HG02938 (cell line): ENCODE measurements around the gene CEP170B.
A peak's percentile ranks its signal among the peaks of the same experiment; 100 is the strongest.
"Not testable (repeated sequence)": the region's sequence is repeated elsewhere in the genome, so short reads cannot be mapped to it uniquely, and the experiment has no call there.

Source experiments
- ATAC-seq: cut with Tn5 transposase; IDR thresholded peaks from one replicate; pipeline ENCODE4 v1.9.1; 2021; ENCODE audit warnings: mild to moderate bottlenecking, moderate library complexity; ENCODE audit not compliant: unreplicated experiment

The CEP170B gene

GRCh38 chr14:104904650-104905578 lies 39.8 kb downstream of the CEP170B start:
- not testable (repeated sequence) for ATAC-seq

- not testable (repeated sequence) for ATAC-seq
Measured at GRCh38 chr14:104905579-104905933, 40.5 kb downstream of the CEP170B start.

- ATAC-seq: no peak
Measured at GRCh38 chr14:104908303-104908702, 43.2 kb downstream of the CEP170B start.

- ATAC-seq: no peak
Measured at GRCh38 chr14:104912053-104912452, 47.0 kb downstream of the CEP170B start.

- ATAC-seq: no peak
Measured at GRCh38 chr14:104913435-104913834, 48.4 kb downstream of the CEP170B start.

GRCh38 chr14:104917116-104917515 lies 52.0 kb downstream of the CEP170B start:
- no peak for ATAC-seq

- ATAC-seq: no peak
Measured at GRCh38 chr14:104917993-104918392, 52.9 kb downstream of the CEP170B start.

GRCh38 chr14:104919152-104919992 lies 54.3 kb downstream of the CEP170B start:
- ATAC-seq: not testable (repeated sequence)

- no peak for ATAC-seq
Measured at GRCh38 chr14:104919993-104920315, 54.9 kb downstream of the CEP170B start.

- no peak for ATAC-seq
Measured at GRCh38 chr14:104923640-104924420, 58.8 kb downstream of the CEP170B start.

GRCh38 chr14:104924421-104925213 lies 59.5 kb downstream of the CEP170B start, which contains the start of gene PLD4:
Gene PLD4, plus strand, starts transcription at chr14:104924879. Its CDS starts 2,262 bp downstream, at chr14:104927141.
- no peak for ATAC-seq

- ATAC-seq: no peak
Measured at GRCh38 chr14:104925214-104925854, 60.3 kb downstream of the CEP170B start.

GRCh38 chr14:104925855-104926609 lies 61.0 kb downstream of the CEP170B start:
- ATAC-seq: no peak

- ATAC-seq: peak; percentile 85
Measured at GRCh38 chr14:104926619-104927431, 61.8 kb downstream of the CEP170B start.

- no peak for ATAC-seq
Measured at GRCh38 chr14:104927432-104927816, 62.4 kb downstream of the CEP170B start.

GRCh38 chr14:104927901-104928300 lies 62.8 kb downstream of the CEP170B start:
- ATAC-seq: no peak

- ATAC-seq: no peak
Measured at GRCh38 chr14:104928391-104929133, 63.5 kb downstream of the CEP170B start.
